ENCODE data around the gene LDLRAP1.

The LDLRAP1 gene

GRCh38 chr1:25607123-25607522 lies 63.7 kb downstream of the LDLRAP1 start:
- no peak overlapping the region for H3K9ac ChIP-seq
- no peaks in the 10 kb centered on the region for H3K79me2 ChIP-seq (ENCODE audit: insufficient read depth, low read depth)
- peaks cover 57% of the 10 kb centered on the region for H3K4me1 ChIP-seq (ENCODE audit: low read depth, poor library complexity, severe bottlenecking)
- no peaks in the 10 kb centered on the region for H4K20me1 ChIP-seq (ENCODE audit: insufficient read depth)
- H2AFZ ChIP-seq (ENCODE audit: low read depth): no peak overlapping the region
- TF ChIP-seq, protein P1, sequence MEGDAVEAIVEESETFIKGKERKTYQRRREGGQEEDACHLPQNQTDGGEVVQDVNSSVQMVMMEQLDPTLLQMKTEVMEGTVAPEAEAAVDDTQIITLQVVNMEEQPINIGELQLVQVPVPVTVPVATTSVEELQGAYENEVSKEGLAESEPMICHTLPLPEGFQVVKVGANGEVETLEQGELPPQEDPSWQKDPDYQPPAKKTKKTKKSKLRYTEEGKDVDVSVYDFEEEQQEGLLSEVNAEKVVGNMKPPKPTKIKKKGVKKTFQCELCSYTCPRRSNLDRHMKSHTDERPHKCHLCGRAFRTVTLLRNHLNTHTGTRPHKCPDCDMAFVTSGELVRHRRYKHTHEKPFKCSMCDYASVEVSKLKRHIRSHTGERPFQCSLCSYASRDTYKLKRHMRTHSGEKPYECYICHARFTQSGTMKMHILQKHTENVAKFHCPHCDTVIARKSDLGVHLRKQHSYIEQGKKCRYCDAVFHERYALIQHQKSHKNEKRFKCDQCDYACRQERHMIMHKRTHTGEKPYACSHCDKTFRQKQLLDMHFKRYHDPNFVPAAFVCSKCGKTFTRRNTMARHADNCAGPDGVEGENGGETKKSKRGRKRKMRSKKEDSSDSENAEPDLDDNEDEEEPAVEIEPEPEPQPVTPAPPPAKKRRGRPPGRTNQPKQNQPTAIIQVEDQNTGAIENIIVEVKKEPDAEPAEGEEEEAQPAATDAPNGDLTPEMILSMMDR (conservative IDR thresholded peaks at IDR 0.05; ENCODE audit: low read depth, low read length): no peak
- no peaks in the 10 kb centered on the region for H3K27me3 ChIP-seq (ENCODE audit: insufficient read depth, low read depth)
- H3K27ac ChIP-seq: no peak overlapping the region
- no peaks in the 10 kb centered on the region for H3K36me3 ChIP-seq (ENCODE audit: insufficient read depth)
- H3K4me2 ChIP-seq: peak overlapping the region; percentile 21
- no peak overlapping the region for H3K4me3 ChIP-seq (IDR thresholded peaks at IDR 0.05; ENCODE audit: insufficient read depth, low read depth, low read length)

DNA sequence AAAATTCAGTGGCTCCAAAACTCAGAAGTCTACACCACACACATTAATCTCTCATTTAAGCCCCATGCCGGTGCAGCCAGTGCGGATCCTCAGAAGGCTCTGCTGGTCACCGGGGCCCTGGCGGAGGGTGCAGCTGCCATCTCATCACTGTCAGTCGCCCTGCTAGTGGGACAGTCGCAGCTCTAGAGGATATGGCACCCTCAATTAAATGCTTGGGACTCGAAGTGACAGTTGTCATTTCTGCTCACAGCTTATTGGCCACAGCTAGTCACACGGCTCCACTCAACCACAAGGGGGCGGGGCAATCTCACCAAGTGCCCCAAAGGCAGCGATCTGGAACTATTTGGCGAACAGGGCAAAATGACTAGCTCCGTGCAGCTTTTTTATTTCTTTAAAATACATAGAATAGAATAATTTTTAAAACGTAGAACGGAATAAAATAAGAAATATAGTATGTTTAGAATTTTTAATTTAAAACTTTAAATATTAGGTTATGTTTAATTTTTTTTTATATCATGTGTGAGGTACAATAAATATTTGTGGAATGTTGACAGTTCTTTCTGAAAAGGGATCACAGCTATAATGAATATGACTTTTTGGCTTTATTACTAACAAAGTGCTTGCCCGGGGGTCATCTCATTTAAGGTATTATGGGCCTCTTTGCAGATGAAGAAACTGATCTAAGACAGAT lies 65.2 kb downstream of the LDLRAP1 start:
- no peak overlapping the region for H3K4me3 ChIP-seq (IDR thresholded peaks at IDR 0.05; ENCODE audit: insufficient read depth, low read depth, low read length)
- no peaks in the 10 kb centered on the region for H4K20me1 ChIP-seq (ENCODE audit: insufficient read depth)
- H2AFZ ChIP-seq (ENCODE audit: low read depth): peak overlapping the region; percentile 59; the same call in 1 of the 2 replicates
- no peak overlapping the region for H3K27ac ChIP-seq
- no peak overlapping the region for H3K9ac ChIP-seq
- H3K79me2 ChIP-seq (ENCODE audit: insufficient read depth, low read depth): no peaks in the 10 kb centered on the region
- peak overlapping the region; percentile 83; the same call in 1 of the 2 replicates for H3K4me2 ChIP-seq
- no peaks in the 10 kb centered on the region for H3K36me3 ChIP-seq (ENCODE audit: insufficient read depth)
- peaks cover under 1% of the 10 kb centered on the region; the same call in 1 of the 2 replicates for H3K27me3 ChIP-seq (ENCODE audit: insufficient read depth, low read depth)
- TF ChIP-seq, protein P1 (conservative IDR thresholded peaks at IDR 0.05; ENCODE audit: low read depth, low read length): peak; percentile 41; the same call in 1 of the 2 replicates
- peaks cover 57% of the 10 kb centered on the region for H3K4me1 ChIP-seq (ENCODE audit: low read depth, poor library complexity, severe bottlenecking)

- H2AFZ ChIP-seq (ENCODE audit: low read depth): no peak overlapping the region
- H4K20me1 ChIP-seq (ENCODE audit: insufficient read depth): no peaks in the 10 kb centered on the region
- H3K36me3 ChIP-seq (ENCODE audit: insufficient read depth): no peaks in the 10 kb centered on the region
- no peak overlapping the region for H3K9ac ChIP-seq
- H3K4me2 ChIP-seq: no peak overlapping the region
- no peak overlapping the region for H3K4me3 ChIP-seq (IDR thresholded peaks at IDR 0.05; ENCODE audit: insufficient read depth, low read depth, low read length)
- peaks cover 70% of the 10 kb centered on the region for H3K4me1 ChIP-seq (ENCODE audit: low read depth, poor library complexity, severe bottlenecking)
- H3K79me2 ChIP-seq (ENCODE audit: insufficient read depth, low read depth): no peaks in the 10 kb centered on the region
- no peak overlapping the region for H3K27ac ChIP-seq
- H3K27me3 ChIP-seq (ENCODE audit: insufficient read depth, low read depth): peaks cover 7% of the 10 kb centered on the region; the same call in 1 of the 2 replicates
- TF ChIP-seq, protein P1 (conservative IDR thresholded peaks at IDR 0.05; ENCODE audit: low read depth, low read length): no peak
These were observed 66.5 kb downstream of the LDLRAP1 start for GRCh38 chr1:25609921-25610320.

- Histone ChIP-seq H3K27me3 (ENCODE audit: insufficient read depth, low read depth) (peaks cover 7% of the 10 kb centered on the region; the same call in 1 of the 2 replicates), H3K79me2 (ENCODE audit: insufficient read depth, low read depth) (no peaks in the 10 kb centered on the region), H3K4me1 (ENCODE audit: low read depth, poor library complexity, severe bottlenecking) (peaks cover 78% of the 10 kb centered on the region), H3K36me3 (ENCODE audit: insufficient read depth) (no peaks in the 10 kb centered on the region), H3K4me3 (IDR thresholded peaks at IDR 0.05; ENCODE audit: insufficient read depth, low read depth, low read length) (no peak overlapping the region), H4K20me1 (ENCODE audit: insufficient read depth) (no peaks in the 10 kb centered on the region), H3K9ac (no peak overlapping the region), H3K4me2 (no peak overlapping the region; the same call in 1 of the 2 replicates), H3K27ac (no peak overlapping the region), H2AFZ (ENCODE audit: low read depth) (no peak overlapping the region)
- TF ChIP-seq, protein P1 (conservative IDR thresholded peaks at IDR 0.05; ENCODE audit: low read depth, low read length): 0 out of 2 replicates have a peak, but pooled peaks have one; percentile 17
These were observed 67.6 kb downstream of the LDLRAP1 start for GRCh38 chr1:25610822-25611630.
